Upper lobe of left lung (tissue), 4 donors: ENCODE measurements around the gene KRTAP10-10.

Source experiments
- EP300 ChIP-seq, 4 donors: sonication (generic); formaldehyde crosslinking; IDR thresholded peaks; one replicate each; pipeline ENCODE4 v1.5.1; 2017; ENCODE audit warnings: antibody characterized with exemption in 4 of 4, control low read depth in 2 of 4
- POLR2A ChIP-seq, 4 donors: fragments of 450-650 bp; IDR thresholded peaks; one replicate each; pipeline ENCODE4 v1.5.1; 2016 to 2017; ENCODE audit warnings: antibody characterized with exemption in 4 of 4, mild to moderate bottlenecking in 2 of 4
- POLR2AphosphoS5 ChIP-seq, 2 donors: sonication (generic); formaldehyde crosslinking; IDR thresholded peaks; one replicate each; pipeline ENCODE4 v1.5.1; 2017; ENCODE audit warnings: antibody characterized with exemption in 2 of 2
- TF ChIP-seq, protein P1 (sequence below), 6 experiments: fragments of 450-650 bp in 4 of 6; fragments of 200-600 bp in 2 of 6; sonication (generic) in 2 of 6; IDR thresholded peaks; one replicate each; pipeline ENCODE4 v1.5.1; 2016 to 2019; ENCODE audit warnings: antibody characterized with exemption in 6 of 6

DNA sequence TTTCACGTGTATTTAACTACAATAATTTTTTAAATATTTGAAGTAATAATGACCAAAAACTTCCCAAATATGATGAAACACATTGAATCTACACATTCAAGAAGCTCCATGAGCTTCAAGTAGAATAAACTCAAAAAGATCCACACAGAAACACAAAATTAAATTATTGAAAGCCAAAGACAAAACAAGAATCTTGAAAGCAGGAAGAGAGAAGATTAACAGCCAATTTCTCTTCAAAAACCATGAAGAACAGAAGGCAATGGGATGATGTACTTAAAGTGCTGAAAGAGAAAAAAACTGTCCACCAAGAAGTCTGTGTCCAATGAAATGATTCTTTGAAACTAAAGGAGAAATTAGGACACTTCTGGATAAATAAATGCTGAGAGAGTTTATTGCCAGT is 5.1 kb upstream of the KRTAP10-10 start:
- TF ChIP-seq POLR2A (IDR thresholded peaks at IDR 0.05) (no peak), EP300 (IDR thresholded peaks at IDR 0.05) (no peak), POLR2AphosphoS5 (IDR thresholded peaks at IDR 0.05) (no peak)
- TF ChIP-seq, protein P1, sequence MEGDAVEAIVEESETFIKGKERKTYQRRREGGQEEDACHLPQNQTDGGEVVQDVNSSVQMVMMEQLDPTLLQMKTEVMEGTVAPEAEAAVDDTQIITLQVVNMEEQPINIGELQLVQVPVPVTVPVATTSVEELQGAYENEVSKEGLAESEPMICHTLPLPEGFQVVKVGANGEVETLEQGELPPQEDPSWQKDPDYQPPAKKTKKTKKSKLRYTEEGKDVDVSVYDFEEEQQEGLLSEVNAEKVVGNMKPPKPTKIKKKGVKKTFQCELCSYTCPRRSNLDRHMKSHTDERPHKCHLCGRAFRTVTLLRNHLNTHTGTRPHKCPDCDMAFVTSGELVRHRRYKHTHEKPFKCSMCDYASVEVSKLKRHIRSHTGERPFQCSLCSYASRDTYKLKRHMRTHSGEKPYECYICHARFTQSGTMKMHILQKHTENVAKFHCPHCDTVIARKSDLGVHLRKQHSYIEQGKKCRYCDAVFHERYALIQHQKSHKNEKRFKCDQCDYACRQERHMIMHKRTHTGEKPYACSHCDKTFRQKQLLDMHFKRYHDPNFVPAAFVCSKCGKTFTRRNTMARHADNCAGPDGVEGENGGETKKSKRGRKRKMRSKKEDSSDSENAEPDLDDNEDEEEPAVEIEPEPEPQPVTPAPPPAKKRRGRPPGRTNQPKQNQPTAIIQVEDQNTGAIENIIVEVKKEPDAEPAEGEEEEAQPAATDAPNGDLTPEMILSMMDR (IDR thresholded peaks at IDR 0.05), result no peak
